ENCODE measurements around the gene FBXL16. TPM values are rescaled to one million over a fixed set of nuclear protein-coding genes. Genes with fewer than 3 reads are reported as not detected.

FBXL16 gene
- polyA plus RNA-seq, 1 donor = 3.8 TPM

DNA sequence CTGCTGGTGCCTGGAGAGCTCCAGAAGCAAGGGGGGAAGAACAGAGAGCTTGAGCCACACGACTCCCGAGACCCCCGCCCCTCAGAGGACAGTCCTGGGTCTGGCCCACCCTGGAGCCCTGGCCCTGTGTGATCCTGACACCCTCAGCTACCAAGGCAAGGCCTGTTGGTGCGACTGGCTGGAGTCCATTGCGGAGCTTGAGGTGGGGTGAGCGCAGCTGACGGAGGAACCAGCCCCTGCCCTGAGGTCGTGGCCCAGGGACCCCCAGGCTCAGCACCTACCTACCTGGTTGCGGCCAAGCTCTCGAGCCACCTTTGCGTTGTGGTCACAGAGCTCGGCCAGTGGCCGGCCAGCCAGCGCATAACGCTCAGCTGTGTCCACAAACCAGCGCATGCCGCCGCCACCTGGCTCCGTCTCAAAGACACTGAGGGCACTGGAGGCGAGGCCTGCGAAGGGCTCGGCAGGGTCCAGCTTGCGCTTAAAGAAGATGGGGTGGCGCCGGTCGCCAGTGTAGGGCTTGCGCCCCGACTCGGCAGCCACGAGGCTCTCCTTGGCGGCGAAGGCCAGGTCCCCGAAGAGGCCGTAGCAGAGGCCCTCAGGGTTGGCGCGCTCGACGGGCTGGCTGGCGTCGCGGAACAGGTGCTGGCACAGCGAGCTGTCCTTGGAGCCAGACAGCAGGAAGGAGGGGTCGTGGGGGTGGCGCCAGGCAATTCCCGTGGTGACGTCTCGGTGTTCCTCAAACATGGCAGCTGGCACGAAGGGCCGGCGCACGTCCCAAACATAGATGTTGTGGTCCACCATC, 18.9 kb downstream of the FBXL16 start:
- peaks cover 4% of the 10 kb centered on the region for H3K27me3 ChIP-seq (ENCODE audit: control insufficient read depth, insufficient read depth, low read length)
- peaks cover 12% of the 10 kb centered on the region for H3K9me3 ChIP-seq (ENCODE audit: control insufficient read depth, low read depth, low read length)
- H3K36me3 ChIP-seq (ENCODE audit: control insufficient read depth, insufficient read depth, low read length) = peaks cover 37% of the 10 kb centered on the region
- no peak for DNase-seq
- no peak overlapping the region for H3K27ac ChIP-seq (ENCODE audit: low read length)
- no peak overlapping the region for H3K4me3 ChIP-seq (ENCODE audit: low read length)
- H3K4me1 ChIP-seq (ENCODE audit: control insufficient read depth, insufficient read depth, low read length) = peaks cover 29% of the 10 kb centered on the region
- no CpG with 5 or more reads among the region's 51 CpGs for WGBS (ENCODE audit: insufficient coverage, low lambda C conversion rate)

DNA sequence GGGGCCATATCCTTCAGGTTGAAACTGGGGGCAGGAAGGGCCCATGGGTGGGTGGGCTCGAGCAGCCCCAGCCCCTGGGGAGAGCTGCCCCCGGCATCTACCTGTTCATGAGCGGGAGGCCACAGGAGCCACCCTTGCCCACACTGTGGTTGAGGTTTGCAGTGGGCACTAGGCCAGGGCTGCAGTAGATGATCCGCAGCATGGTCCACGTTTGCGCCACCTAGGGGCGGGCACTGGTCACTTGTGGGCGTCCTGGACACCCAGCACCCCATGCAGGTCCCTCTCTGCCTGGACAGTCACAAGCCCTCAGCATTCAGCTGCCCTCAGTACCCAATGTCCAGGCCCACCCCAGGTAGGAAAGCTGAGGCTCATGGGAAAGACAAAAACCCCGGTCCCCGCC, 19.6 kb downstream of the FBXL16 start:
- Histone ChIP-seq H3K27ac (ENCODE audit: low read length) (no peak overlapping the region), H3K4me3 (ENCODE audit: low read length) (no peak overlapping the region), H3K27me3 (ENCODE audit: control insufficient read depth, insufficient read depth, low read length) (peaks cover under 1% of the 10 kb centered on the region), H3K9me3 (ENCODE audit: control insufficient read depth, low read depth, low read length) (peaks cover 12% of the 10 kb centered on the region), H3K4me1 (ENCODE audit: control insufficient read depth, insufficient read depth, low read length) (peaks cover 36% of the 10 kb centered on the region), H3K36me3 (ENCODE audit: control insufficient read depth, insufficient read depth, low read length) (peaks cover 38% of the 10 kb centered on the region)
- no CpG with 5 or more reads among the region's 10 CpGs for WGBS (ENCODE audit: insufficient coverage, low lambda C conversion rate)
- no peak for DNase-seq

DNA sequence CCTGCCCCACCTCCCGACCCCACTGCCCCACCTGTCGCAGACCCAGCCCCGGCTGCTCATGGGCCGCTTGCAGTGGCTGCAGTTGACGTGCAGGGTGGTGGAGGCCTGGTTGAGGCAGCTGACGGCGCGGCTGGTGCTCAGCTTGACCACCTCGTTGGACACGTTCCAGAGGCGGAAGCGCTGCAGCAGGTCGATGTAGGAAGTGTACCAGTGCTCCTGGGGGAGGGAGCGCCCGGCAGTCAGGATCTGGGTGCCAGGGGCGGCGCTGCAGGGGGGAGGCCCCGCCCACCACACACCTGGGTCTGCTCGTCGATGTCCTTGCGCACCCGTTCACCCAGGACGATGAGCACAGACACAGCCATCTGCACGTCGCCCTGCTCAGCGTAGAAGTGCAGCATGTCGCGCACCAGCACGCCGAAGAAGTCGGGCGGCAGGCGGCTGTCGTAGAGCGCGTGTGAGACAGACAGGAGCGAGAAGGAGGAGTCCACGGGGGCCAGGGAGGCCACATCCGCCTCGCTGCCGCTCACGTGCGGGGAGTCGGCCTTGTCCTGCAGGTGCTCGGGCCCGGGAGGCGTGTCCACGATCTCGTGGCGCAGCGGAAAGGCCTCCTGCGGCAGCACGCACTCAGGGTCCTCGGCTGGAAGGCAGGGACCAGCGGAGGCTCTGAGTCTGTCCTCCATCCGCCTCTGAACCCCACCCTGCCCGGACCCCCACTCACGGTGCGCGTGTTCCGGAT, 20.5 kb downstream of the FBXL16 start:
- Histone ChIP-seq H3K4me1 (ENCODE audit: control insufficient read depth, insufficient read depth, low read length) (peaks cover 37% of the 10 kb centered on the region), H3K27me3 (ENCODE audit: control insufficient read depth, insufficient read depth, low read length) (no peaks in the 10 kb centered on the region), H3K4me3 (ENCODE audit: low read length) (no peak overlapping the region), H3K27ac (ENCODE audit: low read length) (no peak overlapping the region), H3K9me3 (ENCODE audit: control insufficient read depth, low read depth, low read length) (peaks cover 12% of the 10 kb centered on the region), H3K36me3 (ENCODE audit: control insufficient read depth, insufficient read depth, low read length) (peaks cover 38% of the 10 kb centered on the region)
- DNase-seq = no peak
- no CpG with 5 or more reads among the region's 61 CpGs for WGBS (ENCODE audit: insufficient coverage, low lambda C conversion rate)

DNA sequence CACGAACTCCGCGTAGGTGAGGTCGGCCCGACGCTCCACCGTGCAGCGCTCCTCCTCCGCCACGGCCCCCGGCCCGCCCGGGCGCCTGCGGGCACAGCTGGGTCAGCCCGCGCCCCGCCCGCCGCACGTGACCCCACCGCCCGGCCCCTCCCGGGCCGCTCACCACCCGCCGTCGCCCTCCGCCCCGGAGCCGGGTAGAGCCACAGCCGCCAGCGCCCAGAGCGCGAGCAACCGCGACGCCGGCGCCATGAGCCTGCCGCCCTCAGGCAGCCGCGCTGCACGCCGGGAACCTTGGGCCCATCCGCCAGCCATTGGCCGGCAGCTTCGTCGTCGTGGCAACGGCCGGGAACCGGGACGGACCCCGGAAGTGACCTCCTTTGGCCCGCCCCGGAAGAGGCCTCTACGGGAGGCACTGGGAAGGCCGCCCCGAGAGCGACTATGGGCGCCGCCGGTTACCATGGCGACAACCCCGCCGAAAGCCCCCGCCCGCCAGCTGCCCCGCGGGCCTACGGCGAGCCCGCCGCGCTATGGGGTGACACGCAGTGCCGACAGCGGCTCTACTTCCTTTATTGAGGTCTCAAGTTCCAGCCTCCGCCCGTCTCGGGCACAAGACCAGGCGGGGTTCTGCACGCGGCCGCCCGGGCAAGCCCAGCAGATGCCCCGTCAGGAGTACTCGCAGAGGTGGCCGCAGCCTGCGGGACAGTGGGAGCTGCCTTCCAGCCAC, 21.4 kb downstream of the FBXL16 start, which contains the start of gene JMJD8:
TSS of gene JMJD8 (minus strand) at position 264 of the 724 bp plus-strand sequence. CDS start at position 249, 15 bp downstream.
- H3K9me3 ChIP-seq (ENCODE audit: control insufficient read depth, low read depth, low read length) = peaks cover 12% of the 10 kb centered on the region
- H3K4me3 ChIP-seq (ENCODE audit: low read length) = peak within 1 kb of the TSS; percentile 60
- peaks cover 38% of the 10 kb centered on the region for H3K36me3 ChIP-seq (ENCODE audit: control insufficient read depth, insufficient read depth, low read length)
- no CpG with 5 or more reads among the region's 91 CpGs for WGBS (ENCODE audit: insufficient coverage, low lambda C conversion rate)
- H3K4me1 ChIP-seq (ENCODE audit: control insufficient read depth, insufficient read depth, low read length) = peaks cover 32% of the 10 kb centered on the region
- DNase-seq = peak; percentile 95 to 96
- no peaks in the 10 kb centered on the region for H3K27me3 ChIP-seq (ENCODE audit: control insufficient read depth, insufficient read depth, low read length)
- peak within 1 kb of the TSS; percentile 47 for H3K27ac ChIP-seq (ENCODE audit: low read length)

DNA sequence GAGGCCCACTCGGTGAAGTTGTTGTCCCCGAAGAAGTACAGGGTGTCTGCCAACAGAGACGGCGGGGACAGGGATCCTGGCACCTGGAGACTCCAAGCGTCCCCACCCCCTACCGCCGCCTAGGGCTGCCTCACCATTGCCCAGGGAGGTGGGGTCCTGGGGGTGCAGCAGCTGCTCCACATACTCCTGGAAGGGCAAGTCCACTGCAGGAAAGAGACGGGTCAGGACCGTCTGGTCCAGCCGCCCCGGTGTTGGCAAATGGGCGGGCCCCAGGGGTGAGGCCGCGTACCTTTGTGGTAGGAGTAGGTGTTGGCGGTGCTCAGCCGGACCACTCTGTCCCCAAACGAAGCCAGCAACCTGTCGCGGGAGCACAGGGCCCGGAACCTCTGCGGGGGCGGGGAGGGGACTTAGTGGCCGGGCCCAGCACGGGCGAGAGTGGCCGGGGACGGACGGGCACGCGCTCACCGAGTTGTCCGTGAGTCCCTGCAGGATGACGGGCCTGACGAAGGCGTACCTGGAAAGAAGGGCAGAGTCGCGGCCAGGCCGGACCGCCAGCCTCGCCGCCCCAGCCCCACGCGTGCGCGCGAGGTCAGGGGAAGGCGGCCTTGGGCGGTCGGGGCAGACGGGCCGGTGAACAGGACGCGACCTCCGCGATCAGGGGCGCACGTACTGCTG, 22.1 kb downstream of the FBXL16 start:
- Histone ChIP-seq H3K36me3 (ENCODE audit: control insufficient read depth, insufficient read depth, low read length) (peaks cover 38% of the 10 kb centered on the region), H3K27ac (ENCODE audit: low read length) (no peak overlapping the region), H3K27me3 (ENCODE audit: control insufficient read depth, insufficient read depth, low read length) (no peaks in the 10 kb centered on the region), H3K4me3 (ENCODE audit: low read length) (peak overlapping the region; percentile 60), H3K9me3 (ENCODE audit: control insufficient read depth, low read depth, low read length) (peaks cover 12% of the 10 kb centered on the region), H3K4me1 (ENCODE audit: control insufficient read depth, insufficient read depth, low read length) (peaks cover 32% of the 10 kb centered on the region)
- no peak for DNase-seq
- WGBS (ENCODE audit: insufficient coverage, low lambda C conversion rate) = no CpG with 5 or more reads among the region's 57 CpGs

DNA sequence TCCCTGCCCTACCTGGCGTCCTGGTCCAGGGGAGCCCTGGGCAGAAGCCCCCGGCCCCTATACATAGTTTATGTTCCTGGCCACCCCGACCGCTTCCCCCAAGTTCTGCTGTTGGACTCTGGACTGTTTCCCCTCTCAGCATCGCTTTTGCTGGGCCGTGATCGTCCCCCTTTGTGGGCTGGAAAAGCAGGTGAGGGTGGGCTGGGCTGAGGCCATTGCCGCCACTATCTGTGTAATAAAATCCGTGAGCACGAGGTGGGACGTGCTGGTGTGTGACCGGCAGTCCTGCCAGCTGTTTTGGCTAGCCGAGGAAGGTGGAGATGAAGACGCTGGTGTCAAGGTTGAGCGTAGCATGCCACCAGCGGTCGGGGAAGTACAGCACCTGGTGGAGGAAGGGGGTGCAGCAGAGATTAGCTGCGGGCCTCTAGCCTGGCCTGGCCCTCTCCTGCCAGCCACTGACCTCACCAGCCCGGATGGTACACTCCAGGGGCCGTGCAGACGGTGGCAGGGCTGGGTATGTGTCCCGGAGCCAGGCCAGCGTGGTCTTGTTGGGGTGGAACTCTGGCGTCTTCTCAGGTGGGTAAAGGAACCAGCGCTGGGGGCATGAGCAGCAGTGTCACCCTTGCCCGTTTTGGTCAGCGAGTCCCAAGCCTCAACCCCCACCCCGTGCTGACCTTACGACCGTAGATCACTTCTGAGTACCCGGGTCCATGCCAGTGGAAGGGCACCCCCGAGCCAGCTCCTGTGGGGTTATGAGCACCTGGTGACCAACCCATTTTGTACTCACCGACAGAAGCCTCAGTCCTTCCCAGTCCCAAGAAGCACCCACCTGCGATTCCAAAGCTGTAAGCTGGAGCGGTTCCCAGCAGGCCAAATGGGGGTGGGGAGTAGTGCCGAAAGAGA, 22.9 kb downstream of the FBXL16 start:
- H3K4me3 ChIP-seq (ENCODE audit: low read length) = peak overlapping the region; percentile 60
- H3K36me3 ChIP-seq (ENCODE audit: control insufficient read depth, insufficient read depth, low read length) = peaks cover 34% of the 10 kb centered on the region
- no peak overlapping the region for H3K27ac ChIP-seq (ENCODE audit: low read length)
- H3K9me3 ChIP-seq (ENCODE audit: control insufficient read depth, low read depth, low read length) = peaks cover 12% of the 10 kb centered on the region
- DNase-seq = no peak
- H3K27me3 ChIP-seq (ENCODE audit: control insufficient read depth, insufficient read depth, low read length) = no peaks in the 10 kb centered on the region
- H3K4me1 ChIP-seq (ENCODE audit: control insufficient read depth, insufficient read depth, low read length) = peaks cover 32% of the 10 kb centered on the region
- WGBS (ENCODE audit: insufficient coverage, low lambda C conversion rate) = no CpG with 5 or more reads among the region's 36 CpGs

DNA sequence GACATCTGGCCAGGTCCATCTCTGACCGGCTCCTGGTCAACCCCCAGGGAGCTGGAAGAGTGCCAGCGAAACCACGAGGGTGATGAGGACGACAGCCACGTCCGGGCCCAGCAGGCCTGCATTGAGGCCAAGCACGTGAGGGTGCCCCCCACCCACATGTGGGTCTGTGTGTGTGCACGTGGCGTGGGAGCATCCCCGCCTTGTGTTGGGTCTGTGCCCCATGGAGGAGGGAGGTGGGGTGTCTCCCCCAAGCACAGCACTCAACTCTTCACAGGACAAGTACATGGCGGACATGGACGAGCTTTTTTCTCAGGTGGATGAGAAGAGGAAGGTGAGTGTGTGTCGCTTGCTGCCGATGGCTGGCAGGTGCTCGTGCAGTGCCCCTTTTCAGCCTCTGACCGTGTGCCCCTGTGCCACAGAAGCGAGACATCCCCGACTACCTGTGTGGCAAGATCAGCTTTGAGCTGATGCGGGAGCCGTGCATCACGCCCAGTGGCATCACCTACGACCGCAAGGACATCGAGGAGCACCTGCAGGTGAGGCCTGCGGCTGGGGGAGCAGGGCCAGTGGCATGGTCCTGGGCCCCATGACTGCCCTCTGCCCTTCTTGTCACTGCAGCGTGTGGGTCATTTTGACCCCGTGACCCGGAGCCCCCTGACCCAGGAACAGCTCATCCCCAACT, 23.7 kb downstream of the FBXL16 start:
- H3K27ac ChIP-seq (ENCODE audit: low read length) = no peak overlapping the region
- peak overlapping the region; percentile 82 for H3K4me3 ChIP-seq (ENCODE audit: low read length)
- DNase-seq = no peak
- peaks cover 9% of the 10 kb centered on the region for H3K9me3 ChIP-seq (ENCODE audit: control insufficient read depth, low read depth, low read length)
- H3K27me3 ChIP-seq (ENCODE audit: control insufficient read depth, insufficient read depth, low read length) = peaks cover 2% of the 10 kb centered on the region
- H3K36me3 ChIP-seq (ENCODE audit: control insufficient read depth, insufficient read depth, low read length) = peaks cover 30% of the 10 kb centered on the region
- no CpG with 5 or more reads among the region's 28 CpGs for WGBS (ENCODE audit: insufficient coverage, low lambda C conversion rate)
- peaks cover 36% of the 10 kb centered on the region for H3K4me1 ChIP-seq (ENCODE audit: control insufficient read depth, insufficient read depth, low read length)

DNA sequence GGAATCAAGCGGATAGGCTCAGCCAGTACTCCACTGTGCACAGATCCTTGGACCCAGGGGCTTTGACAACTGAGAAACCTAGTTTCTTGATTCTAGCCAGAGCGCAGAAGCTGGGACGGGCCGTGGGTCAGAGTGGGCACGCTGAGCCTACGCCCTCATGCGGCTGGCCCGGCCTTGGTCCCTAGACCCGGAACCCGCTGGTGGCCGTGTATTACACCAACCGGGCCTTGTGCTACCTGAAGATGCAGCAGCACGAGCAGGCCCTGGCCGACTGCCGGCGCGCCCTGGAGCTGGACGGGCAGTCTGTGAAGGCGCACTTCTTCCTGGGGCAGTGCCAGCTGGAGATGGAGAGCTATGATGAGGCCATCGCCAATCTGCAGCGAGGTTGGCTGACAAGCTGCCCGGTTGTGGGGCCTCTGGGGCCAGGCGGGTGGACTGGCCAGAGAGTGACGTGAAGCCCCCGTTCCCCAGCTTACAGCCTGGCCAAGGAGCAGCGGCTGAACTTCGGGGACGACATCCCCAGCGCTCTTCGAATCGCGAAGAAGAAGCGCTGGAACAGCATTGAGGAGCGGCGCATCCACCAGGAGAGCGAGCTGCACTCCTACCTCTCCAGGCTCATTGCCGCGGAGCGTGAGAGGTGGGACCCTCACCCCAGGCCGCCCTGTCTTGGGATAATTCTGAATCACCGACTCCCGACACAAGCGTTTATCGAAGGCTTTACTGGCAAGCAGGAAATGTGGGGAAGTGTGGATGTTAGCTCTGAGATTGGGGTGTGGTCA, 24.4 kb downstream of the FBXL16 start:
- DNase-seq = no peak
- WGBS (ENCODE audit: insufficient coverage, low lambda C conversion rate) = no CpG with 5 or more reads among the region's 44 CpGs
- Histone ChIP-seq H3K4me3 (ENCODE audit: low read length) (peak overlapping the region; percentile 82), H3K9me3 (ENCODE audit: control insufficient read depth, low read depth, low read length) (peaks cover 8% of the 10 kb centered on the region), H3K4me1 (ENCODE audit: control insufficient read depth, insufficient read depth, low read length) (peaks cover 43% of the 10 kb centered on the region), H3K27me3 (ENCODE audit: control insufficient read depth, insufficient read depth, low read length) (peaks cover 2% of the 10 kb centered on the region), H3K27ac (ENCODE audit: low read length) (peak overlapping the region; percentile 43), H3K36me3 (ENCODE audit: control insufficient read depth, insufficient read depth, low read length) (peaks cover 25% of the 10 kb centered on the region)

All from large intestine (tissue), 3 donors.